HFFc6 (cell line): ENCODE data around the gene TLE4. TPM values are rescaled to one million over a fixed set of nuclear protein-coding genes. Genes with fewer than 3 reads are reported as not detected.
A peak's percentile ranks its signal among the peaks of the same experiment; 100 is the strongest.

Experiments used
- DNase-seq: peaks from one replicate; pipeline ENCODE4 v3.0.0-alpha.2; 2018
- H3K27ac Mint-ChIP-seq: 2 replicates; pipeline ENCODE4 v1.8.0; 2020; ENCODE audit warnings: mild to moderate bottlenecking, mixed read lengths
- H3K27me3 Mint-ChIP-seq: 2 replicates; pipeline ENCODE4 v1.8.0; 2021; ENCODE audit warnings: mild to moderate bottlenecking, moderate library complexity, mixed read lengths; ENCODE audit not compliant: insufficient read depth
- H3K36me3 Mint-ChIP-seq: 2 replicates; pipeline ENCODE4 v1.8.0; 2021; ENCODE audit warnings: low read depth, mixed read lengths
- H3K4me1 Mint-ChIP-seq: 2 replicates; pipeline ENCODE4 v1.8.0; 2020; ENCODE audit warnings: low read depth, mixed read lengths
- H3K4me3 Mint-ChIP-seq: 2 replicates; pipeline ENCODE4 v1.8.0; 2020; ENCODE audit warnings: mild to moderate bottlenecking, moderate library complexity, mixed read lengths
- H3K9me3 Mint-ChIP-seq: 2 replicates; pipeline ENCODE4 v1.8.0; 2020; ENCODE audit warnings: mild to moderate bottlenecking, mixed read lengths
- CTCF ChIP-seq: fragments of 200-600 bp; sonication (generic); IDR thresholded peaks from 2 replicates; pipeline ENCODE4 v1.5.0; 2021; ENCODE audit warnings: antibody characterized with exemption, mild to moderate bottlenecking
- total RNA-seq, 6 experiments: library from RNA; stranded (reverse); fragmentation: NEBNext Ultra II Directional; extraction: Animal tissue kit (Norgen Biotek cat#: 25700); gene quantifications; 2 replicates in 1 of 6; 3 replicates in 5 of 6; pipeline ENCODE4 v1.2.3, GENCODE V29; 2021

TLE4 gene
- total RNA-seq, 6 experiments from 2014 or later, result 126 to 186 (median 139) TPM

DNA sequence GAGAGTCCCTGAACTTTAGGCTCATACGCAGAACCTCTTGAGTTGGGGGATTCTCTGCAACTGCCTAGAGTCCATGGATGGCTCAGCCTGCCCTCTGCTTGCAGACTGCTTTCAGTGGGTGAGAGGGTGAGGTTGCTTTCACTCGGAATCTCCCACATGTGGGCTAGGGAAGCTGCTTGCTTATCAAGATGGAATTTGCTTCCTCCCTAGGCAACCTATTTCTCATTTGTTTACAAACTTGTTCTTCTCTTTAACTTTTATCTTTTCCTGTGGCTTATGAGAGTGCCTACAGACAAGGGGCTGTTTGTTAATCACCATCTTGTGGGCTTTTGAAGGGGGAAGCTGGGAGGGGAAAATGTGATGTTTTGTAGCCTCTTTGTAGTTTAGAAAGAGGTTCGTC is 10.0 kb downstream of the TLE4 start:
- DNase-seq, result peak; percentile 91
- peaks cover 75% of the 10 kb centered on the region for H3K36me3 Mint-ChIP-seq
- peak; percentile 18; the same call in 1 of the 2 replicates for TF ChIP-seq CTCF
- H3K27me3 Mint-ChIP-seq, result no peaks in the 10 kb centered on the region
- H3K9me3 Mint-ChIP-seq, result no peaks in the 10 kb centered on the region
- peak overlapping the region; percentile 91 for H3K4me3 Mint-ChIP-seq
- H3K27ac Mint-ChIP-seq, result peak overlapping the region; percentile 93
- peaks cover 93% of the 10 kb centered on the region for H3K4me1 Mint-ChIP-seq

DNA sequence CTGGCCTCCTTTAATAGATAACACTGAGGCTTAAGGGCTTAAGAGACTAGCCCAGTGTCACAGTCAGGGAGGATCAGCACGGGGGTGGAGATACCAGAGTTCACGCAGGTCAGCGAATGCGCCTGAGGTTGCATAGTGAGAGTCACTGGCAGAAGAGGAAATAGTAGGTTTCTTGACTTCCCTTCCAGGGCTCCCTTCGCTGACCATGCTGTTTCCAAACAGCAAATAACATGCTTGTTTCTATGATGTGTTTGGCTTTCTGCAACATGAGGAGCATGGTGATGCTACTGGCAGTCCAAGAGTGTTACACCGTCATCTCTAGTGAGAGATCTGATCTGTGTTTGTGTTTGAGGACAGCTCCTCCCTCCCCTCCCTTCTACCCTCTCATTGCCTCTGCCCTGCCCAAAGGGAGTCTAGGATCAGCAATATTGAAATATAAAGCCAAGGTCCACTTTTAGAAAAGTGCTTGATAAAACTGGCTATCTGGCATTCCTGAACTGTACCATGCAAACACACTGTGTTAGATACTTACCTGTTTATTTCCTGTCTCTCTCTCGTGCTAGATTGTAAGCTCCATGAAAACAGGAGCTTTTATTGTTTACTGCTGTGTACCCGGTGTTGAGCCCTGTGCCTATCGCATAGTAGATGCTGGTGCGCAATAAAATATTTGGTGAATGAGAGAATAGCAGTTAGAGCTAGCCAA is 12.3 kb downstream of the TLE4 start:
- Mint-ChIP-seq H3K27me3 (no peaks in the 10 kb centered on the region), H3K4me1 (peaks cover 88% of the 10 kb centered on the region), H3K9me3 (no peaks in the 10 kb centered on the region), H3K36me3 (peaks cover 72% of the 10 kb centered on the region), H3K27ac (peak overlapping the region; percentile 52; the same call in 1 of the 2 replicates), H3K4me3 (peak overlapping the region; percentile 25)
- no peak for DNase-seq
- TF ChIP-seq CTCF, result no peak

GRCh38 chr9:79584655-79584982 is 12.9 kb downstream of the TLE4 start:
- peaks cover 75% of the 10 kb centered on the region for H3K36me3 Mint-ChIP-seq
- no peaks in the 10 kb centered on the region for H3K27me3 Mint-ChIP-seq
- no peak for TF ChIP-seq CTCF
- DNase-seq, result no peak
- H3K9me3 Mint-ChIP-seq, result no peaks in the 10 kb centered on the region
- H3K4me3 Mint-ChIP-seq, result peak overlapping the region; percentile 25
- H3K27ac Mint-ChIP-seq, result peak overlapping the region; percentile 52; the same call in 1 of the 2 replicates
- peaks cover 87% of the 10 kb centered on the region for H3K4me1 Mint-ChIP-seq

DNA sequence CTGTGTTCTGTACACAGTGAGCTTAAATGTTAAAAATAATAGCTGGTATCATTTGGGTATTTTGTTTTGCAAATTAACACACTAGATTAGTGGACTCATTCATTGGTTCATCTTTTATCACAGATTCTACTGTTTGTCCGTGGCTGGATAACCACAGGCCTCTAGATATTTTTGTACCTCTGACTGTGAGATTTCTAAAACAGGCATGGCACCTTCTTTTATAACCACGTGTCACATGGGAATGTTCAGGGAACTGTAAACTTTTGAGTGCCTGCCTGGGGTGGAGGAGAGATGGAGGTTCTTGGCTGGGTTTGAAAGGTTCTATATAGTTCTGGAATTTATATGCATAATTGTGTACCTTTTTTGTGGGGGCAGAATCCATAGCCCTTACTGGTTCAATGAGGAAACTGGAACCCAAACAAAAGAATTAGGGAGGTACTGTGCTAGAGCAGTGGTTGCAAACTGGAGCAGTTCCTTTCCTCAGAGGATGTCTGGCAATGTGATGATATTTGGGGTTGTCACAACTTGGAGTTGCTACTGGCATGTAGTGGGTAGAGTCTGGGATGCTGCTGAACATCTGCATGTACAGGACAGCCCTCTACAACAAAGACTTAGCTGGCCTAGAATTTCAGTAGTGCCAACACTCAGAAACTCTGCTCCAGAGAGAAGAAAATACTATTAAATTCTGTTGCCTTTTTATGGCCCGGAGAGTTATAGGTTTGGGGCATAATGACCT is 16.9 kb downstream of the TLE4 start:
- no peak for TF ChIP-seq CTCF
- no peak for DNase-seq
- Mint-ChIP-seq H3K9me3 (no peaks in the 10 kb centered on the region), H3K27ac (peak overlapping the region; percentile 53), H3K4me3 (no peak overlapping the region), H3K36me3 (peaks cover 76% of the 10 kb centered on the region), H3K4me1 (peaks cover 80% of the 10 kb centered on the region), H3K27me3 (no peaks in the 10 kb centered on the region)

DNA sequence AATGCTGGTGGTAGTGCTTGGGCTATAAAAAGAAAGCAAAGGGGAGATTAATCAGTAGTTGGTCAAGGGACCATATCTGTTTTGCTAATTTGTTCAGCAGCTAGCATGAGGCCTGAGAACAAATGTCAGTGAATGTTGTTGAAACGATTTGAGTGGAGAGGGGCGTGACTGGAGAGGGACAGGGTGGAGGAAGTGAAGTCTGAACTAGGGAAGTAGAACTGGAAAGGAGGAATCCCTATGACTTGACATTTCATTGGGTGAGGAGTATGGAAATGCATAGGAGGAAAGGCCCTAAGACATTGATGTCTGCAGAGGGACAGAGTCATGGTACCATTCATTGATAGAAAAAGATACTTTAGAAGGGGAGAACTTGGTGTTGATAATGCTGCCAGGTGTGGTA is 19.7 kb downstream of the TLE4 start:
- Mint-ChIP-seq H3K27ac (peak overlapping the region; percentile 9; the same call in 1 of the 2 replicates), H3K4me3 (no peak overlapping the region), H3K4me1 (peaks cover 70% of the 10 kb centered on the region), H3K27me3 (no peaks in the 10 kb centered on the region), H3K9me3 (no peaks in the 10 kb centered on the region), H3K36me3 (peaks cover 67% of the 10 kb centered on the region)
- no peak for TF ChIP-seq CTCF
- no peak for DNase-seq
